ENCODE measurements around the gene TNIP1. TPM values are rescaled to one million over a fixed set of nuclear protein-coding genes. Genes with fewer than 3 reads are reported as not detected.
A peak's percentile ranks its signal among the peaks of the same experiment; 100 is the strongest.

TNIP1 gene
- total RNA-seq, 3 donors from 2014 or later (not counting 1 experiment from before 2014, with no cell fraction given): 140 to 180 (median 153) TPM

DNA sequence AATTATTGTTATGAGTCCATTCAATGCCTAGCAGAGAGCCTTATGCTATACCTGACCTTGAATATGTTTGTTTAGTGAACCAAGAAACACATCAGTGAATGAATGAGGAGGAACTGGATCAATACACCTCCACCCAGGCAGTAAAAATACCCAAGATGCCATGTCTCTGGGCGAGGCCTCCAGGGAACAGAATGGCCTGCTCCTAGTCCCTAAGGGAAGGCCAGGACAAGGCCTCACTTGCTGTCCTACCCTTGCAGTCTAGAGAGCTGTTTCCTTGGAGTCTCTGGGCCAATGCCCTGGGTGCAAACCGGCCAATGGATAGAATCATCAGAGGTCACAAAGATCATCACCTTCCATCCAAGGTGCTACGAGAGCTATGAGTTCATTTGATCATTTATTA, 26.1 kb downstream of the TNIP1 start:
- intact Hi-C loops (cut with micrococcal nuclease): no loop called here
- Histone ChIP-seq H3K9me3 (ENCODE audit: control insufficient read depth, insufficient read depth, low read length) (no peaks in the 10 kb centered on the region), H3K4me1 (ENCODE audit: control insufficient read depth, insufficient read depth, low read length) (peaks cover 26% of the 10 kb centered on the region), H3K27ac (ENCODE audit: low read length) (no peak overlapping the region), H3K27me3 (ENCODE audit: control insufficient read depth, insufficient read depth, low read length) (no peaks in the 10 kb centered on the region), H3K36me3 (ENCODE audit: control insufficient read depth, insufficient read depth, low read length) (peaks cover 76% of the 10 kb centered on the region), H3K4me3 (ENCODE audit: low read length) (no peak overlapping the region)
- peaks cover 19 to 24% of the 10 kb centered on the region in 2 donors for H3K4me1 Mint-ChIP-seq
- H3K9me3 Mint-ChIP-seq: no peaks in the 10 kb centered on the region
- H3K27me3 Mint-ChIP-seq (ENCODE audit: low read depth in 2 of 2): no peaks in the 10 kb centered on the region
- ATAC-seq (no peak), DNase-seq (no peak)
- no peaks in the 10 kb centered on the region for H3K36me3 Mint-ChIP-seq
- 100% methylated on average over 3 of the region's 3 CpGs for WGBS (ENCODE audit: insufficient coverage)
- H3K27ac Mint-ChIP-seq: no peak overlapping the region
- no peak for TF ChIP-seq CTCF (IDR thresholded peaks at IDR 0.05)
- no peak overlapping the region for H3K4me3 Mint-ChIP-seq

- Mint-ChIP-seq H3K27me3 (ENCODE audit: low read depth in 2 of 2) (no peaks in the 10 kb centered on the region), H3K36me3 (no peaks in the 10 kb centered on the region), H3K4me1 (peaks cover 13 to 16% of the 10 kb centered on the region in 2 donors), H3K9me3 (no peaks in the 10 kb centered on the region), H3K27ac (no peak overlapping the region), H3K4me3 (no peak overlapping the region)
- no peak overlapping the region for H3K4me3 ChIP-seq (ENCODE audit: low read length)
- DNase-seq: no peak
- no peaks in the 10 kb centered on the region for H3K27me3 ChIP-seq (ENCODE audit: control insufficient read depth, insufficient read depth, low read length)
- intact Hi-C loops (cut with micrococcal nuclease): no loop called here
- no peak for ATAC-seq
- H3K9me3 ChIP-seq (ENCODE audit: control insufficient read depth, insufficient read depth, low read length): no peaks in the 10 kb centered on the region
- 96% methylated on average over 4 of the region's 4 CpGs for WGBS (ENCODE audit: insufficient coverage)
- peaks cover 78% of the 10 kb centered on the region for H3K36me3 ChIP-seq (ENCODE audit: control insufficient read depth, insufficient read depth, low read length)
- no peak overlapping the region for H3K27ac ChIP-seq (ENCODE audit: low read length)
- H3K4me1 ChIP-seq (ENCODE audit: control insufficient read depth, insufficient read depth, low read length): peaks cover 19% of the 10 kb centered on the region
- TF ChIP-seq CTCF (IDR thresholded peaks at IDR 0.05): no peak
These were observed 26.9 kb downstream of the TNIP1 start for GRCh38 chr5:151053796-151054462.

DNA sequence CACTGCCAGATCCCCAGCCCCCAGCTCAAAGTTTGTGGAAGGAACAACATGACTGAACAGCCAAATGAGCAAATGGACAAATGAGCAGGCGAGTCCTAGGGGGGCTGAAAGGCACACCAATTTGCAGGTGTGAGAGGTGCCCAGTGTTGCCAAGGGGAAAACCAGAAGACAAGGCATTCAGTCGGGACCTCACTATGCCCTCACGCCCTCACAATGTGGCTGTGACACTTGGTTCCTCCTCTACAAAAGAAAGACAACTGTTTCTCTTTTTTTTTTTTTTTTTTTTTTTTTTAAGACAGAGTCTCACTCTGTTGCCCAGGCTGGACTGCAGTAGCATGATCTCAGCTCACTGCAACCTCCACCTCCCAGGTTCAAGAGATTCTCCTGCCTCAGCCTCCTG, 28.0 kb downstream of the TNIP1 start:
- peaks cover 13% of the 10 kb centered on the region for H3K4me1 ChIP-seq (ENCODE audit: control insufficient read depth, insufficient read depth, low read length)
- Mint-ChIP-seq H3K9me3 (no peaks in the 10 kb centered on the region), H3K4me1 (peaks cover 14 to 18% of the 10 kb centered on the region in 2 donors), H3K4me3 (no peak overlapping the region), H3K27ac (peak overlapping the region; percentile 27 to 70), H3K36me3 (peaks cover 8% of the 10 kb centered on the region), H3K27me3 (ENCODE audit: low read depth in 2 of 2) (no peaks in the 10 kb centered on the region)
- no peak overlapping the region for H3K27ac ChIP-seq (ENCODE audit: low read length)
- DNase-seq (no peak), ATAC-seq (no peak)
- no peaks in the 10 kb centered on the region for H3K9me3 ChIP-seq (ENCODE audit: control insufficient read depth, insufficient read depth, low read length)
- no peak for TF ChIP-seq CTCF (IDR thresholded peaks at IDR 0.05)
- no peaks in the 10 kb centered on the region for H3K27me3 ChIP-seq (ENCODE audit: control insufficient read depth, insufficient read depth, low read length)
- intact Hi-C loops (cut with micrococcal nuclease): no loop called here
- 51% methylated on average over 3 of the region's 3 CpGs for WGBS (ENCODE audit: insufficient coverage)
- no peak overlapping the region for H3K4me3 ChIP-seq (ENCODE audit: low read length)
- H3K36me3 ChIP-seq (ENCODE audit: control insufficient read depth, insufficient read depth, low read length): peaks cover 80% of the 10 kb centered on the region

All from natural killer cell (primary cell).